Activated CD4-positive, alpha-beta T cell treated with anti-CD3 and anti-CD28 coated beads, Interleukin-2, Interleukin-4, amounts not matched to agents 100 ng/mL and 50 ng/mL, durations not matched to agents 16 hours and 8 hours (primary cell): ENCODE measurements around the gene MLN.

ENCODE experiments used
- DNase-seq: peaks from one replicate; pipeline ENCODE4 v3.0.0-alpha.2; 2020; ENCODE audit warnings: low spot score

MLN gene

GRCh38 chr6:33813990-33814985 is 10.5 kb upstream of the MLN start:
- DNase-seq, result no peak

- no peak for DNase-seq
These were observed 9.6 kb upstream of the MLN start for GRCh38 chr6:33813246-33813904.

- DNase-seq, result no peak
These were observed 8.9 kb upstream of the MLN start for GRCh38 chr6:33812669-33813068.

GRCh38 chr6:33809594-33809993 is 5.8 kb upstream of the MLN start:
- DNase-seq, result no peak

GRCh38 chr6:33808641-33809180 is 4.9 kb upstream of the MLN start:
- no peak for DNase-seq

GRCh38 chr6:33807606-33808005 is 3.8 kb upstream of the MLN start:
- DNase-seq, result no peak

- no peak for DNase-seq
These were observed 3.0 kb upstream of the MLN start for GRCh38 chr6:33806841-33807240.

GRCh38 chr6:33802186-33802958 is 1.4 kb downstream of the MLN start:
- no peak for DNase-seq

GRCh38 chr6:33801611-33802010 is 2.2 kb downstream of the MLN start:
- no peak for DNase-seq

GRCh38 chr6:33800248-33800969 is 3.4 kb downstream of the MLN start:
- DNase-seq, result no peak

- no peak for DNase-seq
These were observed 4.2 kb downstream of the MLN start for GRCh38 chr6:33799454-33800113.

GRCh38 chr6:33798343-33798848 is 5.4 kb downstream of the MLN start:
- no peak for DNase-seq

- no peak for DNase-seq
These were observed 6.0 kb downstream of the MLN start for GRCh38 chr6:33797626-33798342.

- no peak for DNase-seq
These were observed 8.7 kb downstream of the MLN start for GRCh38 chr6:33794910-33795623.

- no peak for DNase-seq
These were observed 10.8 kb downstream of the MLN start for GRCh38 chr6:33792981-33793380.

GRCh38 chr6:33791620-33792019 is 12.2 kb downstream of the MLN start:
- no peak for DNase-seq

- DNase-seq, result no peak
These were observed 12.9 kb downstream of the MLN start for GRCh38 chr6:33790910-33791309.

- no peak for DNase-seq
These were observed 13.4 kb downstream of the MLN start for GRCh38 chr6:33790379-33790778.

GRCh38 chr6:33789550-33789895 is 14.3 kb downstream of the MLN start:
- DNase-seq, result no peak
